OCI-M1 (cell line): ENCODE results near the gene MRGPRE.

Experiments used
- DNase-seq: peaks from one replicate; lab custom pipeline; 2025; lab: John Stamatoyannopoulos, UW

The MRGPRE gene

DNA sequence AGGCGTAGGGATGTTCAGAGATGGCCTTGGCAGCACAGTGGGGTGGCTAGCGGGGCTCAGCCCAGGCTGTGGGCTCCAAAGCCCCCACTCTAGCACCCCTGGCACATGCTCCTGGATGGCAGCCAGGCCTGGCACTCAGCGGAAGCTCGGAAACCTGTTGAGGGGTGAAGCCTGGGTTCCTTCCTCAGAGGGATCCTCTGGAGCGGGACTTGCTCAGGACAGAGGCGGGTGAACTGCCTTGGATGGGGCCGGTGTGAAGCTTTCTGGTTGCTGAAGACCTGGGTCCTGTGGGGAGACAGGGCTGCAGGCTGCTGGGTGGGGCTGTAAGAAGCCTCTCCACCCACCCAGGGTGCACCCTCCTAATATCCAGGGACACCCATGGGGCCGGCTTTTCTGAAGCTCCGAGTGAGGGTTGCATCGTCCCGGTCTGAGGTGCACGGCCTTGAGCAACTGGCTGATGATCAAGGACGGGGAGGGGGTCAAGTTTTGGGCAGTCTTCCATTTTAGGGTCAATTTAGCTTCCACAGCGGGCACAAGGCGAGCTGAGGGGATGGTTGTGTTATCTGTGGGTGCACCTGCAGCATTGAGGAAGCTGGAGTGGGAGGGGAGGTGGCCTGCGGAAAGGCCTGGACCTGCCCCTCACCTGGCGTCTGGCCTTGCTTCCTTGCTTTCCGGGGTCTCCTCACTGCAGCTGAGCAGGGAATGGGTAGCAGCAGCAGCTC is 5.2 kb downstream of the MRGPRE start:
- DNase-seq: no peak

DNA sequence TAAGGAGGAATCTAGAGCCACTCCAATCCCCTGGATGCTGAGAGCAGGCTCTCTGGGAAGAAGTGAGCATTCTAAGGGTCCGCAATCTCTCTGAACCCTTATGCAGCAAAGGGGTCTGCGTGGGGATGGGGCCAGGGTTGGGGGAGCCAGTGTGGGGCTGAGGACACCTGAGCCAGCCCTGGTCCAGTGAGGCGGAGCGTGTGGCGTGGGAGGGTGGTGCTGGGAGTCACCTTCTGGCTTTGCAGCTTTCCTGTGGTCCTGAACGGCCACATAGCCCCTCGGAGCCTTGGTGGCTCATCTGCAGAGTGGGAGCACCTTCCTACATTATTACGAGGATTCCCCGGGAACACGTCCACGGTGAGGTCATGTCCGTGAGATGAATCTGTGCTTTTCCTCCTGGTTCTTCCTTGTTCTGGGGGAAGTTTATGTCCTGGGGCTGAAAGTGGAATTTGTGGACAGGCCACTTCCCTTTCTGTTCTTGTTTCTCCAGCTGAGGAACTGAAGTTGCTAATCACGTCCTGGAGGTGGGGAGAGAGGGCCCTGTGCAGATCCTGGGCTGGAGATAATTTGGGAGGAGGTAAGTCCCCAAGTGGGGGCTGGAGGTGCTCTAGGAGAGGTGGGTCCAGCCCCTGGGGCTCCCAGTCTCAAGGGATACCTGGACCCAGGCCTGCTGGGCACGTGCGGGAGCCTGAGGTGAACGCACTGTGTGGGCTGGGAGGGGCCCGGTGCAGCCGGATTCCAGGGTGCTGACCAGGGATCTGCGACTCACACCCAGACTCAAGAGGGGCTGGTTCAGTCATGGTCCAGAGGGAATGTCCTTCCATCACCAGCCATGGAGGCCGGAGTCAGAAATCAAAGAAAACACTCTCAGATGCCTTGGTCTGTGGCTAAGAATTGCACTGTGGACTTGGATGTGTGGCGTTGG is 6.1 kb downstream of the MRGPRE start:
- no peak for DNase-seq

DNA sequence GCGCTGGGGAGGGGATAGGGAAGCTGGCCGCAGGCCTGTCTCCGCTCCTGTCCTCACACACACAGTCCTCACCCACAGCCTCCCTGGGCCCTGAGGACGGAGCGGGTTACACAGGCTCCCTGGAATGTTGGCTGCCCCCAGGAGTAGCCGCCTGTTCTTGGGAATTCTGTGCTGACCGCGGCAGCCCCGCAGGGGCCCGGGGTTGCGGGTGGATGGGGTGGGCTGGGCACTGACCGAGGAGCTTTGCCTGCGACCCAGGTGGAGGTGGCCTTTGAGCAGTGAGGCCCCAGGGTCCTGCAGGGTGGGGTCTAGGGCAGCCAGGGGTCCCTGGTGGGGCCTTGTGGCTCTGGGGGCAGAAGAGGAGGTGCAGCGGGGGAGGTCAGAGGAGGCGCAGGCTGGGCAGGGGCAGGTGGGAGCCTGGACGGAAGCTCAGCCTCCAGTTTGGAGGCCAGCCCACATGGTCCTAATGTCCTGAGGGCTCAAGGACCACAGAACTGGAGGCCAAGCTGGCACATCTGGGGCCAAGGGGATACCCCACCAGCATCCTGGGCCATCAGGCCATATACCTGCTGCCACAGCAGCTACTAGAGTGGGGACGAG is 7.0 kb downstream of the MRGPRE start:
- no peak for DNase-seq

- DNase-seq: no peak
These were observed 7.7 kb downstream of the MRGPRE start for GRCh38 chr11:3224401-3225057.

DNA sequence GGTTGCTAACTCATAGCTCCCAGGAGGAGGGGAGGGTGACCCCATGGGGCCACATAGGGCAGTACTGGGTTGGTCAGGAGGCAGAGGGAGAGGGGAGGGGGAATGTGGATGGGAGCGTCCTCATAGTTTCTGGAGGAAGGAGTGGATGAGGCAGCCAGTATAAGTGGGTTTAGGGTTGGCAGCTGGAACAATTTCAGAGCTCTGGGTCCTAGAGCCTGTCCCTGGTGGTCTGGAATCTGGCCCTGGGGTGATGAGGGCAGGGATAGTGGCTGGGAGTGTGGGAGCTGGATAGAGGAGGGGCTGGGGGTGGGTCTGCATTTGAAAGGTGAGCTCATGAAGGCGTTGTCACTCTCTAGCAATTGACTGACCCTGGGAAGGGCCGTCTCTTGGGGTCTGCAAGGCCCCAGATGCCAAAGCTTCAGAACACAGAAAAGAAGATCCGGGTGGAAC is 8.3 kb downstream of the MRGPRE start:
- no peak for DNase-seq

DNA sequence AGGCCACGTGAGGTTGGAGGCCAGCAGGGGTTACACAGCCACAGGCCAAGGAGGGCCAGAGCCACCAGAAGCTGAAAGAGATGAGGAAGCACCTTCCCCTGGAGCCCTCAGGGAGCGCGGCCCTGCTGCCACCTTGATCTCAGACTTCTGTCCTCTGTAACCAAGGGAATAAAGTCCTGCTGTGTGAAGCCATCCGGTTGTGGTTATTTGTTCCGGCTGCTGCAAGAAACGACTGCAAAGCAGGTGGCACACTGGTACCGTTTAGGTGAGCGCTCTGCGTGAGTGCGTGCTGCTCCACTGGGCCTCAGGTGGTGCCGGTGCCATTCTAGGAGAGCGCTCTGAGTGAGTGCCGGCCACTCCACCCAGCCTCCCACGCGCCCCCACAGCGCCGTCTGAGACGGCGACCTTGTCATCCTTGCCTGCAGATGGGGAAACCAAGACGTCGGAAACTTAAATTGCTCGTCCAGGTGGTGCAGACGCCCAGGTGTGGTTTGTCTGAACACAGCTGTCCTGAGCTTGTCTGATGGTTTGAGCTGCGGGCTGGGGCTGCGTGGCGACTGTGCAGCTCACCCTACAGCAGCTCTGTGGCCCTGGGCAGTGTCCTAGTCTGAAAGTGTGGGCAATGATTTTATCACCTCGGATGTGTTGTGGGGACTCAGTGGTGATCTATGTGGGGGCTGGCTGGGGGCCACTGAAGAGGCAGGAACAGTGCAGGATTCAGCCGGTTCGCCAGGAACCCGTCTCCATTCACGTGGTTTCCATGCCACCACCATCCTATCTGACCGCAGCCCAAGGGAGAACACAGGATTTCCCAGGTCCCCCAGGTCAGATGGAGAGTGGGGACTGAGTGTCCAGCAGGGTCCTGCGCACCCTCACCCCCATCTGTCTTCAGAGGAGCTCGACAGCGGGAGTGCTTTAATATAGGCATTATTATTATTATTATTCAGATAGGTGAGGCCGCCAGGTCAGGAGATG is 9.0 kb downstream of the MRGPRE start:
- DNase-seq: no peak

- no peak for DNase-seq
These were observed 10.0 kb downstream of the MRGPRE start for GRCh38 chr11:3222003-3222855.

GRCh38 chr11:3221408-3222002 is 10.7 kb downstream of the MRGPRE start:
- DNase-seq: no peak

DNA sequence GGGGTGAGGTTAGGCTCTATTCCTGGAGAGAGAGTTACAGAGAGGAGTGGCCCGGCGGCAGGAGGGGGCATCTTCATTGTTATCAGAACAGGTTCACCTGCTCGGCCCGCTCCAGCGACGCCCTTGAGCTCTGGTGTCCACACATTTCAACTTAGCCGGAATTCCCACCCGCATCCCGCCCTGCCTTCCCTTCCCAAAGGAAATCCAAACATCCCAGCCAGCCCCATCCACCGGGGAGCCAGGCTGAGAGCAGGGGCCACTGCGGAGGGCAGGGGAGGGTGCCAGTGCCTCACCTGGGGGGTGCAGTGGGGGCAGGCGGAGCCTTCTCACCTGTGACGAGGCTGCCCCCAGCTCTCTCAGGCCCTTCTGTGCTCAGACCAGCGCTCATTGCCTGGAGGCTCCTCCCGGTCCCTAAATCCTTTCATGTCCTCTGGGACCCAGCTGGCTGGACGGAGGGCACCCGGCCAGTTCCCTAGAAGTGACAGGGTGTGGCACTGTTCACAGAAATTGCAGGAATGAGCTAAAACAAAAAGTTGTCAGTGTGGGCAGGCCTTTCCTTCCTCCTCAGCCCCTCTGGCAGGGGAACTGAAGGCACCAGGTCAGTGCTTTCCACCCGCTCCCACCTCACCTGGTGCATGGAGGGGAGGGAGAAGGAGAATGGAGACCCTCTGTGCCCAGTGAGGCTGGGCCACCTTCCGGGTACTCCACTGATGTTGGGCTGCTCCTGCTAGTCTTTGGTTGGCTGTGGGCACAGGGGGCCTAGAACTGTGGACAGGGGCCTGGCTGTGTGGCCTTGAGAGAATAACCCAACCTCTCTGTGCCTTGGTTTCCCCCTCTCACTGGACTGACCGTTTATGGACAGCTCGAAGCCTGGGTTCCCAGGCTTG is 11.5 kb downstream of the MRGPRE start:
- DNase-seq: peak; percentile 27

DNA sequence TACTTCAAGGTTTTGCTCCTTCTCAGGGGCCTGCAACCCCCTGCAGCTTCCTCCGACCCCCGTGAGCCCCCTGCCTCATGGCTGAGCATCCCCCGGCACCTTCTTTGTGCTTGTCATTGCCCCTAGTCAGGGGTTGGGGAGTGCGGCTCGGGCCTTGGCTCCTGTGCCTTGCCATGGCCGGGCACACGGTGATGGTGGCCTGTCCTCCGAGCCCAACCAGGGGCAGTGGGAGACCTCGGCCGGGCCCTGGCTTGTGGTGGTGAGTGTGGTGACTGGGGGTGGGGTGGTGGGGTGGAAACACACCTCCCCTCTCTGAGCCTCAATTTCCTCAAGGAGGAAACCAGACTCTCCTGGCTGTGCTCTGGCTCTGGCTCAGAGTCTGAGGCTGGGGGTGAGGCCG is 12.1 kb downstream of the MRGPRE start:
- DNase-seq: no peak

- no peak for DNase-seq
These were observed 12.8 kb downstream of the MRGPRE start for GRCh38 chr11:3219281-3219892.

DNA sequence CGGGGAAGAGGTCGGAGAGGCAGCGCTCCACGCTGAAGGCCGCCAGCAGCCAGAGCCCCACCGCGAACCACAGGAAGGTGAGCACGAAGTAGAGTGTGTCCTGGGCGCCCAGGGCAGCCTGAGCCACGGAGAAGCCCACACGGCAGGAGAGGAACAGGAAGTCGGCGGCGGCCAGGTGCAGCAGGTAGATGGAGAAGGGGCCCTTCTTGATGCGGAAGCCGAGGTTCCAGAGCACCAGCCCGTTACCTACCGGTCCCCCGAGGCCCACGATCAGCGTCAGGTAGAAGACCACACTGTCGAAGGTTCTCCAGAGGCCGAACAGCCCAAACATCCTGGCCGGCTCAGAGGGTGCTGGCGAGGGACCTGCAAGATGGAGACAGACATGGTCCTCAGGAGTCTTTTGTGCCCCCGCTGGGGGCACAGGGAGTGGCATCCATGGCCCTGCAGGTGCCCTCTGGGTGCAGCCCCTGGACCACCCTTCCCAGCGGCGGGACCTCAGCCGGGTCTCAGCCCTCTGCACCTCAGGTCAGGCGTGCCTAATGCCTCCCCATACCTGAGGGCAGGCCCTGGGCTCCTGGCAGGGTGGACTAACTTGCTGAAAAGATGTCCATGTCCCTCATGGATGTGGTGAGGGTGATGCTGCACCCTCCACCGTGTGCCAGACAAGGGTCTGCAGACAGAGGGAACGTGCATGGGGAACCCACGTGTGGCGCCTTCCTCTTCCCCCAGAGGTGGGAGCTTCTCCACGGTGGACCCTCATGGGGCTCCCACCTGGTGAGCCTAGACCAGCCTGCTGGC is 13.5 kb downstream of the MRGPRE start, which contains the start of gene MRGPRG:
TSS of gene MRGPRG (minus strand) at position 331 of the 798 bp plus-strand sequence. CDS start at position 331, 0 bp downstream.
- no peak for DNase-seq

- DNase-seq: no peak
These were observed 14.3 kb downstream of the MRGPRE start for GRCh38 chr11:3217818-3218482.

GRCh38 chr11:3216027-3216525 is 16.1 kb downstream of the MRGPRE start:
- no peak for DNase-seq

DNA sequence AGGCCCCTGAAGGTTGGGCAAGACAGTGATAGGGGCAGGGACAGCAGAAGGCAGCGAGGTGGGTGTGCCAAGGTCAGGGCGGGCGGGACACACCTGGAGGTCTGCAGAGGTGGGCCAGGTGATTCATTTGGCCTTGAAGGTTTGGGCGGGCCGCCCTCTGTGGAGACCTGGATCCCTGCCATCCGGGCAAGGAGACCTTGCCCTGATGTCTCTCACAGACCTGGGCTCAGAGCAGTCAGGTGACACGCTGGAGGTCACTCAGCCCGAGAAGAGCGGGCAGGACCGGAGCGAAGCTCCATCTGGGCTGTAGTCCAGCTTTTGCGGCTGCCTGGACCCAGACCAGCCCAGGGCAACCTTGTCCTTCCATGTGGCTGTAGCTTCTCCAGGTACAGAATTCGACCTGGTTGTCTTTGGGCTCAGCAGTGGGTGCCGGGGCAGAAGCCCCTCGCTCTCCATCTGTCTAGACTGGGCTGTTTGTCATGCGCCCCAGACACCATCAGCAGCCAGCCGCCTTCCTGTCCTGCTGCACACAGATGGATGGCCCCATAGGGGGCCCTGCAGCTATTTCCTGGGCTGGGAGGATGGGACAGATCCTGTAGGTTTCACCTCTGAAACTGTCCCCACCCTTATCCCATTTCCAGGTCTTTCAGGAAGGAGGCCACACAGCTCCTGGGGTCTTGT is 16.7 kb downstream of the MRGPRE start:
- no peak for DNase-seq

DNA sequence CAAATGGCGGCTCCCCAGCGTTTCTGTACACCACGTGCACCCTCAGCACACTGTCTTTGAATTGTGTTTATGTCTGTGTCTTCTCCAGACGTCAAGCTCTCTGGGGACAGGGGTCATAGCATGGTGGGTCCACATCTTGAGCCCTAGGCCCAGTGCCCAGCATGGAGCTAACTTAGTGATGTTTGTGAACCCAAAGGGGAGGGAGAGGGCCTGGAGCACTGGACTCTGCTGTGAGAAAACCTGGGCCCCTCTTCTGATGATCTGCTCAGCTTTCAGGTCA is 17.9 kb downstream of the MRGPRE start:
- no peak for DNase-seq
